Measurements from ENCODE around the gene NEDD4L. TPM values are rescaled to one million over a fixed set of nuclear protein-coding genes. Genes with fewer than 3 reads are reported as not detected.

Gene NEDD4L
- total and polyA plus RNA-seq, 2 donors = 15.1 to 56.9 TPM

GRCh38 chr18:58097907-58098166 lies 53.8 kb downstream of the NEDD4L start:
- WGBS = 92% methylated on average over 5 of the region's 5 CpGs
- Histone ChIP-seq H3K36me3 (ENCODE audit: insufficient read depth) (no peaks in the 10 kb centered on the region), H3K4me3 (ENCODE audit: low read depth, low read length) (no peak overlapping the region), H3K27ac (ENCODE audit: low read depth) (no peak overlapping the region), H3K4me1 (ENCODE audit: insufficient read depth) (no peaks in the 10 kb centered on the region)
- no peak for DNase-seq (ENCODE audit: extremely low spot score)

- no peak for DNase-seq (ENCODE audit: extremely low spot score)
- no peak overlapping the region for H3K27ac ChIP-seq (ENCODE audit: low read depth)
- no peaks in the 10 kb centered on the region for H3K4me1 ChIP-seq (ENCODE audit: insufficient read depth)
- no peak overlapping the region for H3K4me3 ChIP-seq (ENCODE audit: low read depth, low read length)
- WGBS = 91% methylated on average over 3 of the region's 3 CpGs
- H3K36me3 ChIP-seq (ENCODE audit: insufficient read depth) = no peaks in the 10 kb centered on the region
These were observed 54.7 kb downstream of the NEDD4L start for GRCh38 chr18:58098706-58099105.

- no peaks in the 10 kb centered on the region for H3K36me3 ChIP-seq (ENCODE audit: insufficient read depth)
- DNase-seq (ENCODE audit: extremely low spot score) = no peak
- no peaks in the 10 kb centered on the region for H3K4me1 ChIP-seq (ENCODE audit: insufficient read depth)
- no peak overlapping the region for H3K27ac ChIP-seq (ENCODE audit: low read depth)
- no peak overlapping the region for H3K4me3 ChIP-seq (ENCODE audit: low read depth, low read length)
- 76% methylated on average over 3 of the region's 3 CpGs for WGBS
These were observed 56.1 kb downstream of the NEDD4L start for GRCh38 chr18:58100154-58100553.

- Histone ChIP-seq H3K36me3 (ENCODE audit: insufficient read depth) (no peaks in the 10 kb centered on the region), H3K4me1 (ENCODE audit: insufficient read depth) (no peaks in the 10 kb centered on the region), H3K27ac (ENCODE audit: low read depth) (no peak overlapping the region), H3K4me3 (ENCODE audit: low read depth, low read length) (no peak overlapping the region)
- WGBS = 90% methylated on average over 10 of the region's 10 CpGs
- no peak for DNase-seq (ENCODE audit: extremely low spot score)
These were observed 57.3 kb downstream of the NEDD4L start for GRCh38 chr18:58101291-58101794.

GRCh38 chr18:58102018-58102417 lies 58.0 kb downstream of the NEDD4L start:
- no peaks in the 10 kb centered on the region for H3K36me3 ChIP-seq (ENCODE audit: insufficient read depth)
- WGBS = 42% methylated on average over 2 of the region's 2 CpGs
- DNase-seq (ENCODE audit: extremely low spot score) = no peak

GRCh38 chr18:58102875-58103274 lies 58.8 kb downstream of the NEDD4L start:
- H3K4me1 ChIP-seq (ENCODE audit: insufficient read depth) = no peaks in the 10 kb centered on the region
- H3K27ac ChIP-seq (ENCODE audit: low read depth) = no peak overlapping the region
- 52% methylated on average over 3 of the region's 3 CpGs for WGBS
- no peaks in the 10 kb centered on the region for H3K36me3 ChIP-seq (ENCODE audit: insufficient read depth)
- H3K4me3 ChIP-seq (ENCODE audit: low read depth, low read length) = no peak overlapping the region
- no peak for DNase-seq (ENCODE audit: extremely low spot score)

More at GRCh38 chr18:58102018-58102417, 58.0 kb downstream of the NEDD4L start:
- Histone ChIP-seq H3K4me1 (ENCODE audit: insufficient read depth) (no peaks in the 10 kb centered on the region), H3K4me3 (ENCODE audit: low read depth, low read length) (no peak overlapping the region), H3K27ac (ENCODE audit: low read depth) (no peak overlapping the region)

- Histone ChIP-seq H3K4me3 (ENCODE audit: low read depth, low read length) (no peak overlapping the region), H3K4me1 (ENCODE audit: insufficient read depth) (no peaks in the 10 kb centered on the region), H3K27ac (ENCODE audit: low read depth) (no peak overlapping the region), H3K36me3 (ENCODE audit: insufficient read depth) (no peaks in the 10 kb centered on the region)
- DNase-seq (ENCODE audit: extremely low spot score) = no peak
- WGBS = 58% methylated on average over 6 of the region's 6 CpGs
These were observed 59.4 kb downstream of the NEDD4L start for GRCh38 chr18:58103339-58103985.

- Histone ChIP-seq H3K4me1 (ENCODE audit: insufficient read depth) (no peaks in the 10 kb centered on the region), H3K36me3 (ENCODE audit: insufficient read depth) (no peaks in the 10 kb centered on the region), H3K4me3 (ENCODE audit: low read depth, low read length) (no peak overlapping the region), H3K27ac (ENCODE audit: low read depth) (no peak overlapping the region)
- WGBS = 77% methylated on average over 12 of the region's 12 CpGs
- DNase-seq (ENCODE audit: extremely low spot score) = no peak
These were observed 60.1 kb downstream of the NEDD4L start for GRCh38 chr18:58104096-58104495.

- DNase-seq (ENCODE audit: extremely low spot score) = no peak
- H3K4me3 ChIP-seq (ENCODE audit: low read depth, low read length) = no peak overlapping the region
- 78% methylated on average over 10 of the region's 10 CpGs for WGBS
- no peak overlapping the region for H3K27ac ChIP-seq (ENCODE audit: low read depth)
- no peaks in the 10 kb centered on the region for H3K4me1 ChIP-seq (ENCODE audit: insufficient read depth)
- no peaks in the 10 kb centered on the region for H3K36me3 ChIP-seq (ENCODE audit: insufficient read depth)
These were observed 61.3 kb downstream of the NEDD4L start for GRCh38 chr18:58105206-58105887.

GRCh38 chr18:58105888-58106260 lies 61.8 kb downstream of the NEDD4L start:
- DNase-seq (ENCODE audit: extremely low spot score) = no peak
- Histone ChIP-seq H3K4me3 (ENCODE audit: low read depth, low read length) (no peak overlapping the region), H3K27ac (ENCODE audit: low read depth) (no peak overlapping the region), H3K4me1 (ENCODE audit: insufficient read depth) (no peaks in the 10 kb centered on the region), H3K36me3 (ENCODE audit: insufficient read depth) (no peaks in the 10 kb centered on the region)
- WGBS = 49% methylated on average over 3 of the region's 3 CpGs

- no peak overlapping the region for H3K4me3 ChIP-seq (ENCODE audit: low read depth, low read length)
- DNase-seq (ENCODE audit: extremely low spot score) = no peak
- WGBS = 84% methylated on average over 6 of the region's 6 CpGs
- H3K36me3 ChIP-seq (ENCODE audit: insufficient read depth) = no peaks in the 10 kb centered on the region
- no peaks in the 10 kb centered on the region for H3K4me1 ChIP-seq (ENCODE audit: insufficient read depth)
- H3K27ac ChIP-seq (ENCODE audit: low read depth) = no peak overlapping the region
These were observed 62.5 kb downstream of the NEDD4L start for GRCh38 chr18:58106289-58107070.

GRCh38 chr18:58109256-58109655 lies 65.2 kb downstream of the NEDD4L start:
- Histone ChIP-seq H3K27ac (ENCODE audit: low read depth) (no peak overlapping the region), H3K36me3 (ENCODE audit: insufficient read depth) (no peaks in the 10 kb centered on the region), H3K4me1 (ENCODE audit: insufficient read depth) (no peaks in the 10 kb centered on the region), H3K4me3 (ENCODE audit: low read depth, low read length) (no peak overlapping the region)
- no peak for DNase-seq (ENCODE audit: extremely low spot score)
- WGBS = 94% methylated on average over 2 of the region's 2 CpGs

GRCh38 chr18:58110398-58110797 lies 66.4 kb downstream of the NEDD4L start:
- no peaks in the 10 kb centered on the region for H3K4me1 ChIP-seq (ENCODE audit: insufficient read depth)
- whole genome bisulfite sequencing = 69% methylated on average over 6 of the region's 6 CpGs
- H3K4me3 ChIP-seq (ENCODE audit: low read depth, low read length) = no peak overlapping the region
- H3K36me3 ChIP-seq (ENCODE audit: insufficient read depth) = no peaks in the 10 kb centered on the region
- DNase-seq (ENCODE audit: extremely low spot score) = no peak
- no peak overlapping the region for H3K27ac ChIP-seq (ENCODE audit: low read depth)

- WGBS = 96% methylated on average over 1 of the region's 1 CpG
- H3K27ac ChIP-seq (ENCODE audit: low read depth) = no peak overlapping the region
- no peak for DNase-seq (ENCODE audit: extremely low spot score)
- H3K36me3 ChIP-seq (ENCODE audit: insufficient read depth) = no peaks in the 10 kb centered on the region
- no peak overlapping the region for H3K4me3 ChIP-seq (ENCODE audit: low read depth, low read length)
- no peaks in the 10 kb centered on the region for H3K4me1 ChIP-seq (ENCODE audit: insufficient read depth)
These were observed 68.1 kb downstream of the NEDD4L start for GRCh38 chr18:58112174-58112573.
